H9 (cell line): ENCODE results near the gene METTL17. TPM values are rescaled to one million over a fixed set of nuclear protein-coding genes. Genes with fewer than 3 reads are reported as not detected.

Source experiments
- DNase-seq: peaks from one replicate; pipeline ENCODE4 v3.0.0-alpha.2; 2017
- H2AFZ ChIP-seq: one replicate; pipeline ENCODE4 v1.6.1; 2013; ENCODE audit warnings: mild to moderate bottlenecking, low read length, control low read depth, moderate library complexity
- H2AK5ac ChIP-seq: 2 replicates; pipeline ENCODE4 v1.6.1; 2013; ENCODE audit warnings: low read length, control low read depth, mixed read lengths; ENCODE audit not compliant: insufficient read length
- H2BK120ac ChIP-seq: one replicate; pipeline ENCODE4 v1.6.1; 2013; ENCODE audit warnings: low read depth, mild to moderate bottlenecking, low read length, control low read depth, inconsistent platforms; ENCODE audit not compliant: poor library complexity, severe bottlenecking
- H2BK12ac ChIP-seq: 2 replicates; pipeline ENCODE4 v1.6.1; 2013; ENCODE audit warnings: low read length, control low read depth, mixed read lengths, low read depth; ENCODE audit not compliant: insufficient read length
- H2BK15ac ChIP-seq: 2 replicates; pipeline ENCODE4 v1.6.1; 2013; ENCODE audit warnings: low read depth, low read length, control low read depth
- H2BK20ac ChIP-seq: one replicate; pipeline ENCODE4 v1.6.1; 2013; ENCODE audit warnings: low read depth, mild to moderate bottlenecking, low read length, control low read depth, inconsistent platforms; ENCODE audit not compliant: poor library complexity, severe bottlenecking
- H2BK5ac ChIP-seq: 2 replicates; pipeline ENCODE4 v1.6.1; 2013; ENCODE audit warnings: low read length, control low read depth, mixed read lengths; ENCODE audit not compliant: insufficient read length
- H3K14ac ChIP-seq: 2 replicates; pipeline ENCODE4 v1.6.1; 2013; ENCODE audit warnings: low read length, control low read depth; ENCODE audit not compliant: insufficient read depth
- H3K18ac ChIP-seq: 2 replicates; pipeline ENCODE4 v1.6.1; 2013; ENCODE audit warnings: low read depth, mild to moderate bottlenecking, mixed read lengths, low read length, control low read depth; ENCODE audit not compliant: insufficient read length
- H3K23ac ChIP-seq: 2 replicates; pipeline ENCODE4 v1.6.1; 2013; ENCODE audit warnings: low read length, control low read depth, mixed read lengths, low read depth; ENCODE audit not compliant: insufficient read length
- H3K23me2 ChIP-seq: 2 replicates; pipeline ENCODE4 v1.6.1; 2013; ENCODE audit warnings: low read depth, mild to moderate bottlenecking, mixed read lengths, low read length, control low read depth; ENCODE audit not compliant: insufficient read length, poor library complexity, severe bottlenecking
- H3K27ac ChIP-seq: 2 replicates; pipeline ENCODE4 v1.5.1; 2013; ENCODE audit warnings: low read length, control low read depth, mixed read lengths, low read depth; ENCODE audit not compliant: insufficient read length
- H3K27me3 ChIP-seq: 2 replicates; pipeline ENCODE4 v1.6.1; 2013; ENCODE audit warnings: low read length, control low read depth, inconsistent platforms; ENCODE audit not compliant: insufficient read depth
- H3K4ac ChIP-seq: 2 replicates; pipeline ENCODE4 v1.6.1; 2013; ENCODE audit warnings: low read depth, mild to moderate bottlenecking, control low read depth, inconsistent platforms, low read length, moderate library complexity
- H3K4me1 ChIP-seq: 2 replicates; pipeline ENCODE4 v1.6.1; 2013; ENCODE audit warnings: low read length, control low read depth, inconsistent platforms; ENCODE audit not compliant: insufficient read depth
- H3K4me2 ChIP-seq: 2 replicates; pipeline ENCODE4 v1.6.1; 2013; ENCODE audit warnings: low read length, control low read depth, mixed read lengths; ENCODE audit not compliant: insufficient read length, insufficient read depth
- H3K56ac ChIP-seq: 2 replicates; pipeline ENCODE4 v1.6.1; 2013; ENCODE audit warnings: low read depth, mild to moderate bottlenecking, mixed read lengths, low read length, control low read depth; ENCODE audit not compliant: insufficient read length
- H3K79me1 ChIP-seq: 2 replicates; pipeline ENCODE4 v1.6.1; 2013; ENCODE audit warnings: low read depth, mild to moderate bottlenecking, moderate library complexity, low read length, control low read depth, inconsistent platforms; ENCODE audit not compliant: insufficient read depth, poor library complexity, severe bottlenecking
- H3K79me2 ChIP-seq: 2 replicates; pipeline ENCODE4 v1.6.1; 2013; ENCODE audit warnings: low read length, control low read depth, inconsistent platforms; ENCODE audit not compliant: insufficient read depth
- H3K9ac ChIP-seq: 2 replicates; pipeline ENCODE4 v1.6.1; 2013; ENCODE audit warnings: low read length, control low read depth, mixed read lengths; ENCODE audit not compliant: insufficient read length; ENCODE audit errors: extremely low read depth
- H3K9me3 ChIP-seq: one replicate; pipeline ENCODE4 v1.6.1; 2013; ENCODE audit warnings: low read depth, low read length, inconsistent platforms; ENCODE audit not compliant: control insufficient read depth
- H3T11ph ChIP-seq: one replicate; pipeline ENCODE4 v1.6.1; 2013; ENCODE audit warnings: mild to moderate bottlenecking, low read length, control low read depth, inconsistent platforms
- H4K20me1 ChIP-seq: one replicate; pipeline ENCODE4 v1.6.1; 2013; ENCODE audit not compliant: control insufficient read depth, insufficient read length, insufficient read depth
- H4K5ac ChIP-seq: 2 replicates; pipeline ENCODE4 v1.6.1; 2013; ENCODE audit warnings: low read depth, mild to moderate bottlenecking, mixed read lengths, low read length, control low read depth; ENCODE audit not compliant: insufficient read length
- H4K8ac ChIP-seq: replicated peaks from 2 replicates; pipeline ENCODE4 v1.6.1; 2013; ENCODE audit warnings: low read length, control low read depth, mixed read lengths, low read depth; ENCODE audit not compliant: insufficient read length
- H4K91ac ChIP-seq: 2 replicates; pipeline ENCODE4 v1.6.1; 2013; ENCODE audit warnings: low read depth, mild to moderate bottlenecking, moderate library complexity, mixed read lengths, low read length, control low read depth; ENCODE audit not compliant: insufficient read length
- H3K27ac Mint-ChIP-seq, 3 experiments: 2 replicates in 2 of 3; 3 replicates in 1 of 3; pipeline ENCODE4 v1.8.0; 2020 to 2021; ENCODE audit warnings: mixed read lengths in 3 of 3, mild to moderate bottlenecking in 1 of 3, moderate library complexity in 1 of 3
- H3K27me3 Mint-ChIP-seq: 2 replicates; pipeline ENCODE4 v1.8.0; 2021; ENCODE audit warnings: low read depth, mild to moderate bottlenecking, moderate library complexity, mixed read lengths
- H3K36me3 Mint-ChIP-seq, 3 experiments: 2 replicates in 2 of 3; 3 replicates in 1 of 3; pipeline ENCODE4 v1.8.0; 2020 to 2021; ENCODE audit warnings: low read depth in 3 of 3, mixed read lengths in 3 of 3; ENCODE audit not compliant: insufficient read depth in 1 of 3
- H3K4me1 Mint-ChIP-seq, 2 experiments: 2 replicates each; pipeline ENCODE4 v1.8.0; 2020; ENCODE audit warnings: mixed read lengths in 2 of 2
- H3K4me3 Mint-ChIP-seq, 2 experiments: 2 replicates in 1 of 2; 3 replicates in 1 of 2; pipeline ENCODE4 v1.8.0; 2020 to 2021; ENCODE audit warnings: mild to moderate bottlenecking in 2 of 2, mixed read lengths in 2 of 2, moderate library complexity in 1 of 2
- H3K9me3 Mint-ChIP-seq, 2 experiments: 2 replicates in 1 of 2; 3 replicates in 1 of 2; pipeline ENCODE4 v1.8.0; 2020; ENCODE audit warnings: mild to moderate bottlenecking in 2 of 2, mixed read lengths in 2 of 2, moderate library complexity in 1 of 2
- CTCF ChIP-seq: fragments of 200-600 bp; sonication (generic); conservative IDR thresholded peaks from 3 replicates; pipeline ENCODE4 v1.8.0; 2021; ENCODE audit warnings: antibody characterized with exemption, mild to moderate bottlenecking
- WGBS: extraction: QIAGEN DNeasy Blood & Tissue Kit; methylation state at CpG from one replicate; pipeline ENCODE4 v1.1.7; 2013; ENCODE audit warnings: missing lambda C conversion rate, low lambda C conversion rate, mixed read lengths; ENCODE audit not compliant: insufficient read length; ENCODE audit errors: extremely low coverage; 5-methylcytosine and 5-hydroxymethylcytosine counted together
- total RNA-seq: library from RNA; stranded (reverse); gene quantifications from 2 replicates; pipeline ENCODE4 v1.2.1, GENCODE V29; 2021

The METTL17 gene
- total RNA-seq, 1 experiment from 2014 or later, result 81.4 TPM

GRCh38 chr14:20998674-20999366 is 9.0 kb downstream of the METTL17 start, which contains the start of gene SLC39A2:
TSS of gene SLC39A2 (plus strand) at chr14:20999293. CDS start at chr14:20999447, 154 bp downstream.
- no peaks in the 10 kb centered on the region for H3K27me3 ChIP-seq
- H3K23me2 ChIP-seq, result no peaks in the 10 kb centered on the region
- no peaks in the 10 kb centered on the region for H3K4me1 ChIP-seq
- no peak within 1 kb of the TSS for H3K18ac ChIP-seq
- Mint-ChIP-seq H3K36me3 (peaks cover 19 to 32% (median 29%) of the 10 kb centered on the region in 3 experiments; a peak in 5 of 7 replicates), H3K27me3 (no peaks in the 10 kb centered on the region; the same call in 1 of the 2 replicates), H3K4me1 (peaks cover 17 to 19% of the 10 kb centered on the region in 2 experiments), H3K9me3 (no peaks in the 10 kb centered on the region), H3K4me3 (no peak within 1 kb of the TSS; a peak in 1 of 5 replicates), H3K27ac (peak within 1 kb of the TSS in 1 of 3 experiments; percentile 35; a peak in 1 of 7 replicates)
- no peak within 1 kb of the TSS for H2BK15ac ChIP-seq
- no peak within 1 kb of the TSS for H3K14ac ChIP-seq
- H3K79me2 ChIP-seq, result no peaks in the 10 kb centered on the region
- no peak within 1 kb of the TSS for H3K23ac ChIP-seq
- H2AFZ ChIP-seq, result no peak within 1 kb of the TSS
- H3K9me3 ChIP-seq, result no peaks in the 10 kb centered on the region
- H3T11ph ChIP-seq, result no peak within 1 kb of the TSS
- no peak within 1 kb of the TSS for H2BK5ac ChIP-seq
- H3K4ac ChIP-seq, result no peak within 1 kb of the TSS
- no peaks in the 10 kb centered on the region for H4K20me1 ChIP-seq
- no peak within 1 kb of the TSS for H3K9ac ChIP-seq
- no peak within 1 kb of the TSS for H4K91ac ChIP-seq
- no CpG with 5 or more reads among the region's 6 CpGs for WGBS
- no peak within 1 kb of the TSS for H2BK20ac ChIP-seq
- no peak within 1 kb of the TSS for H4K8ac ChIP-seq
- H3K4me2 ChIP-seq, result no peak within 1 kb of the TSS
- H2BK120ac ChIP-seq, result no peak within 1 kb of the TSS
- no peak within 1 kb of the TSS for H2AK5ac ChIP-seq
- no peaks in the 10 kb centered on the region for H3K79me1 ChIP-seq
- H3K27ac ChIP-seq, result no peak within 1 kb of the TSS
- TF ChIP-seq CTCF, result no peak
- no peak within 1 kb of the TSS for H3K56ac ChIP-seq
- H4K5ac ChIP-seq, result no peak within 1 kb of the TSS
- no peak within 1 kb of the TSS for H2BK12ac ChIP-seq
- peak; percentile 75 for DNase-seq
